Peyer's patch (tissue), 4 donors: ENCODE data around the gene GLDN. TPM values are rescaled to one million over a fixed set of nuclear protein-coding genes. Genes with fewer than 3 reads are reported as not detected.

Experiments used
- DNase-seq, 3 donors: peaks; one replicate each; pipeline ENCODE4 v3.0.0-alpha.2; 2017 to 2019
- H3K27ac ChIP-seq, 4 donors: fragments of 200-600 bp; sonication (generic); one replicate each; pipeline ENCODE4 v1.5.1; 2016 to 2019
- H3K27me3 ChIP-seq, 2 donors: fragments of 200-600 bp; sonication (generic); one replicate each; pipeline ENCODE4 v1.5.1; 2019
- H3K36me3 ChIP-seq, 3 donors: fragments of 200-600 bp; sonication (generic); one replicate each; pipeline ENCODE4 v1.5.1; 2016 to 2019
- H3K4me1 ChIP-seq, 4 donors: fragments of 200-600 bp; sonication (generic); one replicate each; pipeline ENCODE4 v1.5.1; 2016 to 2019
- H3K4me3 ChIP-seq, 4 donors: fragments of 200-600 bp; sonication (generic); 1 replicate in 3 of 4; 2 replicates in 1 of 4; pipeline ENCODE4 v1.5.1; 2016 to 2019; ENCODE audit warnings: mild to moderate bottlenecking in 1 of 4
- H3K9me3 ChIP-seq, 4 donors: fragments of 200-600 bp; sonication (generic); one replicate each; pipeline ENCODE4 v1.5.1; 2016 to 2019; ENCODE audit warnings: mild to moderate bottlenecking in 1 of 4
- POLR2A ChIP-seq, 2 donors: fragments of 450-650 bp; IDR thresholded peaks; one replicate each; pipeline ENCODE4 v1.5.1; 2017; ENCODE audit warnings: antibody characterized with exemption in 2 of 2, mild to moderate bottlenecking in 2 of 2, moderate library complexity in 2 of 2
- total RNA-seq, 4 donors: library from RNA; depleted of rRNA; stranded (reverse); fragments of >200 nt; gene quantifications; one replicate each; pipeline ENCODE4 v1.1.0, GENCODE V29; 2016
- TF ChIP-seq, protein P1 (sequence below), 6 experiments: fragments of 450-650 bp in 4 of 6; fragments of 200-600 bp in 2 of 6; sonication (generic) in 1 of 6; IDR thresholded peaks; one replicate each; pipeline ENCODE4 v1.5.1; 2017 to 2019; ENCODE audit warnings: antibody characterized with exemption in 6 of 6, mild to moderate bottlenecking in 3 of 6, moderate library complexity in 1 of 6

Gene GLDN
- total RNA-seq, 4 donors from 2014 or later: 0.13 to 0.18 TPM; not detected in 2

- H3K27me3 ChIP-seq: no peaks in the 10 kb centered on the region
- no peak overlapping the region for H3K4me3 ChIP-seq
- DNase-seq: no peak
- no peaks in the 10 kb centered on the region for H3K9me3 ChIP-seq
- no peaks in the 10 kb centered on the region for H3K36me3 ChIP-seq
- no peak for TF ChIP-seq POLR2A (IDR thresholded peaks at IDR 0.05)
- TF ChIP-seq, protein P1, sequence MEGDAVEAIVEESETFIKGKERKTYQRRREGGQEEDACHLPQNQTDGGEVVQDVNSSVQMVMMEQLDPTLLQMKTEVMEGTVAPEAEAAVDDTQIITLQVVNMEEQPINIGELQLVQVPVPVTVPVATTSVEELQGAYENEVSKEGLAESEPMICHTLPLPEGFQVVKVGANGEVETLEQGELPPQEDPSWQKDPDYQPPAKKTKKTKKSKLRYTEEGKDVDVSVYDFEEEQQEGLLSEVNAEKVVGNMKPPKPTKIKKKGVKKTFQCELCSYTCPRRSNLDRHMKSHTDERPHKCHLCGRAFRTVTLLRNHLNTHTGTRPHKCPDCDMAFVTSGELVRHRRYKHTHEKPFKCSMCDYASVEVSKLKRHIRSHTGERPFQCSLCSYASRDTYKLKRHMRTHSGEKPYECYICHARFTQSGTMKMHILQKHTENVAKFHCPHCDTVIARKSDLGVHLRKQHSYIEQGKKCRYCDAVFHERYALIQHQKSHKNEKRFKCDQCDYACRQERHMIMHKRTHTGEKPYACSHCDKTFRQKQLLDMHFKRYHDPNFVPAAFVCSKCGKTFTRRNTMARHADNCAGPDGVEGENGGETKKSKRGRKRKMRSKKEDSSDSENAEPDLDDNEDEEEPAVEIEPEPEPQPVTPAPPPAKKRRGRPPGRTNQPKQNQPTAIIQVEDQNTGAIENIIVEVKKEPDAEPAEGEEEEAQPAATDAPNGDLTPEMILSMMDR (IDR thresholded peaks at IDR 0.05): no peak
- no peaks in the 10 kb centered on the region for H3K4me1 ChIP-seq
- H3K27ac ChIP-seq: no peak overlapping the region
Observed at GRCh38 chr15:51371266-51371665, 29.8 kb downstream of the GLDN start.

GRCh38 chr15:51374131-51374530 is 32.7 kb downstream of the GLDN start:
- DNase-seq: no peak
- H3K4me1 ChIP-seq: no peaks in the 10 kb centered on the region
- no peaks in the 10 kb centered on the region for H3K36me3 ChIP-seq
- no peaks in the 10 kb centered on the region for H3K27me3 ChIP-seq
- H3K9me3 ChIP-seq: no peaks in the 10 kb centered on the region
- no peak overlapping the region for H3K4me3 ChIP-seq
- TF ChIP-seq POLR2A (IDR thresholded peaks at IDR 0.05): no peak
- TF ChIP-seq, protein P1 (IDR thresholded peaks at IDR 0.05): no peak
- H3K27ac ChIP-seq: no peak overlapping the region

- Histone ChIP-seq H3K27me3 (no peaks in the 10 kb centered on the region), H3K4me1 (peaks cover 0 to 3% (median 0%) of the 10 kb centered on the region in 4 donors), H3K4me3 (no peak overlapping the region), H3K9me3 (no peaks in the 10 kb centered on the region), H3K36me3 (no peaks in the 10 kb centered on the region), H3K27ac (no peak overlapping the region)
- DNase-seq: no peak
- TF ChIP-seq POLR2A (IDR thresholded peaks at IDR 0.05): no peak
- TF ChIP-seq, protein P1 (IDR thresholded peaks at IDR 0.05): no peak
Observed at GRCh38 chr15:51375966-51376640, 34.6 kb downstream of the GLDN start.

GRCh38 chr15:51377038-51377786 is 35.8 kb downstream of the GLDN start:
- H3K9me3 ChIP-seq: no peaks in the 10 kb centered on the region
- TF ChIP-seq, protein P1 (IDR thresholded peaks at IDR 0.05): no peak
- no peak for TF ChIP-seq POLR2A (IDR thresholded peaks at IDR 0.05)
- H3K27ac ChIP-seq: no peak overlapping the region
- no peaks in the 10 kb centered on the region for H3K27me3 ChIP-seq
- no peaks in the 10 kb centered on the region for H3K36me3 ChIP-seq
- no peak overlapping the region for H3K4me3 ChIP-seq
- DNase-seq: no peak
- peaks cover 0 to 4% (median 0%) of the 10 kb centered on the region in 4 donors for H3K4me1 ChIP-seq

DNA sequence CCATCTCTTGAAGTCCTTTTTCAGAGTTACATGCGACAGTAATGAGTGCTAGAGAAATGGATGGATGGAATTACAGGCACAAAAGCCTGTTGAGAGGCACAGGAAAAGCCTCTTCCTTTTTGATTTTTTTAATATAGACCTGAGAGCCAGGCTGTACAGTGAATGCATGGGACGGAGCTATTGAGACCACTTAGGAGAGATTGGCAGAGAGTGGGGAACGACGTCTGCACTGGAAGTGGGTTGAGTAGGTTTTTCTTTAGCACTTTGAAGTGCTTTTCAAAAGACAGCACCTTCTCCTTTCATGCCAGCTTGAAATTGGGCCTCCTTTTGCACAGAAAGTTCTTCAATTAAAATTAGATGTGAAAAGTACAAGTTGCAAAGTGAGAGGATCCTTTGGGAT is 37.0 kb downstream of the GLDN start:
- Histone ChIP-seq H3K27me3 (no peaks in the 10 kb centered on the region), H3K36me3 (no peaks in the 10 kb centered on the region), H3K4me1 (peaks cover 0 to 4% (median 0%) of the 10 kb centered on the region in 4 donors), H3K27ac (no peak overlapping the region), H3K4me3 (no peak overlapping the region), H3K9me3 (no peaks in the 10 kb centered on the region)
- TF ChIP-seq, protein P1 (IDR thresholded peaks at IDR 0.05): no peak
- TF ChIP-seq POLR2A (IDR thresholded peaks at IDR 0.05): no peak
- no peak for DNase-seq
